H9 (cell line): ENCODE results near the gene SPIN1. TPM values are rescaled to one million over a fixed set of nuclear protein-coding genes. Genes with fewer than 3 reads are reported as not detected.

Experiments used
- DNase-seq: peaks from one replicate; pipeline ENCODE4 v3.0.0-alpha.2; 2017
- H2AFZ ChIP-seq: one replicate; pipeline ENCODE4 v1.6.1; 2013; ENCODE audit warnings: mild to moderate bottlenecking, low read length, control low read depth, moderate library complexity
- H2AK5ac ChIP-seq: 2 replicates; pipeline ENCODE4 v1.6.1; 2013; ENCODE audit warnings: low read length, control low read depth, mixed read lengths; ENCODE audit not compliant: insufficient read length
- H2BK120ac ChIP-seq: one replicate; pipeline ENCODE4 v1.6.1; 2013; ENCODE audit warnings: low read depth, mild to moderate bottlenecking, low read length, control low read depth, inconsistent platforms; ENCODE audit not compliant: poor library complexity, severe bottlenecking
- H2BK12ac ChIP-seq: 2 replicates; pipeline ENCODE4 v1.6.1; 2013; ENCODE audit warnings: low read length, control low read depth, mixed read lengths, low read depth; ENCODE audit not compliant: insufficient read length
- H2BK15ac ChIP-seq: 2 replicates; pipeline ENCODE4 v1.6.1; 2013; ENCODE audit warnings: low read depth, low read length, control low read depth
- H2BK20ac ChIP-seq: one replicate; pipeline ENCODE4 v1.6.1; 2013; ENCODE audit warnings: low read depth, mild to moderate bottlenecking, low read length, control low read depth, inconsistent platforms; ENCODE audit not compliant: poor library complexity, severe bottlenecking
- H2BK5ac ChIP-seq: 2 replicates; pipeline ENCODE4 v1.6.1; 2013; ENCODE audit warnings: low read length, control low read depth, mixed read lengths; ENCODE audit not compliant: insufficient read length
- H3K14ac ChIP-seq: 2 replicates; pipeline ENCODE4 v1.6.1; 2013; ENCODE audit warnings: low read length, control low read depth; ENCODE audit not compliant: insufficient read depth
- H3K18ac ChIP-seq: 2 replicates; pipeline ENCODE4 v1.6.1; 2013; ENCODE audit warnings: low read depth, mild to moderate bottlenecking, mixed read lengths, low read length, control low read depth; ENCODE audit not compliant: insufficient read length
- H3K23ac ChIP-seq: 2 replicates; pipeline ENCODE4 v1.6.1; 2013; ENCODE audit warnings: low read length, control low read depth, mixed read lengths, low read depth; ENCODE audit not compliant: insufficient read length
- H3K23me2 ChIP-seq: 2 replicates; pipeline ENCODE4 v1.6.1; 2013; ENCODE audit warnings: low read depth, mild to moderate bottlenecking, mixed read lengths, low read length, control low read depth; ENCODE audit not compliant: insufficient read length, poor library complexity, severe bottlenecking
- H3K27ac ChIP-seq: 2 replicates; pipeline ENCODE4 v1.5.1; 2013; ENCODE audit warnings: low read length, control low read depth, mixed read lengths, low read depth; ENCODE audit not compliant: insufficient read length
- H3K27me3 ChIP-seq: 2 replicates; pipeline ENCODE4 v1.6.1; 2013; ENCODE audit warnings: low read length, control low read depth, inconsistent platforms; ENCODE audit not compliant: insufficient read depth
- H3K4ac ChIP-seq: 2 replicates; pipeline ENCODE4 v1.6.1; 2013; ENCODE audit warnings: low read depth, mild to moderate bottlenecking, control low read depth, inconsistent platforms, low read length, moderate library complexity
- H3K4me1 ChIP-seq: 2 replicates; pipeline ENCODE4 v1.6.1; 2013; ENCODE audit warnings: low read length, control low read depth, inconsistent platforms; ENCODE audit not compliant: insufficient read depth
- H3K4me2 ChIP-seq: 2 replicates; pipeline ENCODE4 v1.6.1; 2013; ENCODE audit warnings: low read length, control low read depth, mixed read lengths; ENCODE audit not compliant: insufficient read length, insufficient read depth
- H3K56ac ChIP-seq: 2 replicates; pipeline ENCODE4 v1.6.1; 2013; ENCODE audit warnings: low read depth, mild to moderate bottlenecking, mixed read lengths, low read length, control low read depth; ENCODE audit not compliant: insufficient read length
- H3K79me1 ChIP-seq: 2 replicates; pipeline ENCODE4 v1.6.1; 2013; ENCODE audit warnings: low read depth, mild to moderate bottlenecking, moderate library complexity, low read length, control low read depth, inconsistent platforms; ENCODE audit not compliant: insufficient read depth, poor library complexity, severe bottlenecking
- H3K79me2 ChIP-seq: 2 replicates; pipeline ENCODE4 v1.6.1; 2013; ENCODE audit warnings: low read length, control low read depth, inconsistent platforms; ENCODE audit not compliant: insufficient read depth
- H3K9ac ChIP-seq: 2 replicates; pipeline ENCODE4 v1.6.1; 2013; ENCODE audit warnings: low read length, control low read depth, mixed read lengths; ENCODE audit not compliant: insufficient read length; ENCODE audit errors: extremely low read depth
- H3K9me3 ChIP-seq: one replicate; pipeline ENCODE4 v1.6.1; 2013; ENCODE audit warnings: low read depth, low read length, inconsistent platforms; ENCODE audit not compliant: control insufficient read depth
- H3T11ph ChIP-seq: one replicate; pipeline ENCODE4 v1.6.1; 2013; ENCODE audit warnings: mild to moderate bottlenecking, low read length, control low read depth, inconsistent platforms
- H4K20me1 ChIP-seq: one replicate; pipeline ENCODE4 v1.6.1; 2013; ENCODE audit not compliant: control insufficient read depth, insufficient read length, insufficient read depth
- H4K5ac ChIP-seq: 2 replicates; pipeline ENCODE4 v1.6.1; 2013; ENCODE audit warnings: low read depth, mild to moderate bottlenecking, mixed read lengths, low read length, control low read depth; ENCODE audit not compliant: insufficient read length
- H4K8ac ChIP-seq: replicated peaks from 2 replicates; pipeline ENCODE4 v1.6.1; 2013; ENCODE audit warnings: low read length, control low read depth, mixed read lengths, low read depth; ENCODE audit not compliant: insufficient read length
- H4K91ac ChIP-seq: 2 replicates; pipeline ENCODE4 v1.6.1; 2013; ENCODE audit warnings: low read depth, mild to moderate bottlenecking, moderate library complexity, mixed read lengths, low read length, control low read depth; ENCODE audit not compliant: insufficient read length
- H3K27ac Mint-ChIP-seq, 3 experiments: 2 replicates in 2 of 3; 3 replicates in 1 of 3; pipeline ENCODE4 v1.8.0; 2020 to 2021; ENCODE audit warnings: mixed read lengths in 3 of 3, mild to moderate bottlenecking in 1 of 3, moderate library complexity in 1 of 3
- H3K27me3 Mint-ChIP-seq: 2 replicates; pipeline ENCODE4 v1.8.0; 2021; ENCODE audit warnings: low read depth, mild to moderate bottlenecking, moderate library complexity, mixed read lengths
- H3K36me3 Mint-ChIP-seq, 3 experiments: 2 replicates in 2 of 3; 3 replicates in 1 of 3; pipeline ENCODE4 v1.8.0; 2020 to 2021; ENCODE audit warnings: low read depth in 3 of 3, mixed read lengths in 3 of 3; ENCODE audit not compliant: insufficient read depth in 1 of 3
- H3K4me1 Mint-ChIP-seq, 2 experiments: 2 replicates each; pipeline ENCODE4 v1.8.0; 2020; ENCODE audit warnings: mixed read lengths in 2 of 2
- H3K4me3 Mint-ChIP-seq, 2 experiments: 2 replicates in 1 of 2; 3 replicates in 1 of 2; pipeline ENCODE4 v1.8.0; 2020 to 2021; ENCODE audit warnings: mild to moderate bottlenecking in 2 of 2, mixed read lengths in 2 of 2, moderate library complexity in 1 of 2
- H3K9me3 Mint-ChIP-seq, 2 experiments: 2 replicates in 1 of 2; 3 replicates in 1 of 2; pipeline ENCODE4 v1.8.0; 2020; ENCODE audit warnings: mild to moderate bottlenecking in 2 of 2, mixed read lengths in 2 of 2, moderate library complexity in 1 of 2
- WGBS: extraction: QIAGEN DNeasy Blood & Tissue Kit; methylation state at CpG from one replicate; pipeline ENCODE4 v1.1.7; 2013; ENCODE audit warnings: missing lambda C conversion rate, low lambda C conversion rate, mixed read lengths; ENCODE audit not compliant: insufficient read length; ENCODE audit errors: extremely low coverage; 5-methylcytosine and 5-hydroxymethylcytosine counted together
- total RNA-seq: library from RNA; stranded (reverse); gene quantifications from 2 replicates; pipeline ENCODE4 v1.2.1, GENCODE V29; 2021
- TF ChIP-seq, protein P1 (sequence below): fragments of 200-600 bp; sonication (generic); conservative IDR thresholded peaks from 3 replicates; pipeline ENCODE4 v1.8.0; 2021; ENCODE audit warnings: antibody characterized with exemption, mild to moderate bottlenecking

SPIN1 gene
- total RNA-seq, 1 experiment from 2014 or later, result 136 TPM

DNA sequence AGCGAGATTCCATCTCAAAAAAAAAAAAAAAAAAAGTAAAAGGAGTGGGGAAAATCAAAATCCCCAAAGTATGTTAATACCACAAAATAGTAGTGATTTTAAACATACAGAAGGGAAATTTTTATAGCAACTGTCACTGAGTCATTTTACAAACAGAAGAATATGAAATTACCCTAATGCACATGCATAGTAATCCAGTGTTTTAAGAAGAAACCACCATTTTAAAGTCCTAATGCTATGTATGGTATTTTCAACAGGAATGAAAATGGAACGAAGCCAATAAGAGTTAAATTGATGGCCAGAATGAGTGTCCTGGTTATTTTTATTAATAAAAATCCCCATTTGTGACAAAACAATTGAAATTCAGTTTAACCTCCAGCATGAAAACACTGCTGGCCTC lies 120.1 kb downstream of the SPIN1 start:
- no peaks in the 10 kb centered on the region for H3K4me1 ChIP-seq
- H3K4me2 ChIP-seq, result no peak overlapping the region
- no peak overlapping the region for H2BK5ac ChIP-seq
- no peak overlapping the region for H2BK12ac ChIP-seq
- H3K9me3 ChIP-seq, result no peaks in the 10 kb centered on the region
- H3K56ac ChIP-seq, result no peak overlapping the region
- H3K27me3 Mint-ChIP-seq, result no peaks in the 10 kb centered on the region
- H2BK15ac ChIP-seq, result no peak overlapping the region
- no peak overlapping the region for H3K23ac ChIP-seq
- no peaks in the 10 kb centered on the region for H3K79me2 ChIP-seq
- no peak overlapping the region for H3K14ac ChIP-seq
- H3K4me1 Mint-ChIP-seq, result peaks cover 12 to 13% of the 10 kb centered on the region in 2 experiments
- H3K9me3 Mint-ChIP-seq, result peaks cover 8 to 22% of the 10 kb centered on the region in 2 experiments
- H2AFZ ChIP-seq, result no peak overlapping the region
- WGBS, result no CpG with 5 or more reads among the region's 2 CpGs
- no peak overlapping the region for H2BK120ac ChIP-seq
- H4K91ac ChIP-seq, result no peak overlapping the region
- H2BK20ac ChIP-seq, result no peak overlapping the region
- H3K36me3 Mint-ChIP-seq, result peaks cover 4 to 11% (median 6%) of the 10 kb centered on the region in 3 experiments; a peak in 6 of 7 replicates
- no peak overlapping the region for H3K27ac ChIP-seq
- no peak overlapping the region for H3K27ac Mint-ChIP-seq
- H3K18ac ChIP-seq, result no peak overlapping the region
- no peaks in the 10 kb centered on the region for H3K27me3 ChIP-seq
- no peak overlapping the region for H3T11ph ChIP-seq
- H3K4me3 Mint-ChIP-seq, result no peak overlapping the region
- DNase-seq, result no peak
- no peak overlapping the region for H2AK5ac ChIP-seq
- H3K79me1 ChIP-seq, result no peaks in the 10 kb centered on the region
- H3K23me2 ChIP-seq, result no peaks in the 10 kb centered on the region
- no peak overlapping the region for H4K5ac ChIP-seq
- no peak overlapping the region for H3K9ac ChIP-seq
- no peaks in the 10 kb centered on the region for H4K20me1 ChIP-seq
- no peak overlapping the region for H4K8ac ChIP-seq
- TF ChIP-seq, protein P1, sequence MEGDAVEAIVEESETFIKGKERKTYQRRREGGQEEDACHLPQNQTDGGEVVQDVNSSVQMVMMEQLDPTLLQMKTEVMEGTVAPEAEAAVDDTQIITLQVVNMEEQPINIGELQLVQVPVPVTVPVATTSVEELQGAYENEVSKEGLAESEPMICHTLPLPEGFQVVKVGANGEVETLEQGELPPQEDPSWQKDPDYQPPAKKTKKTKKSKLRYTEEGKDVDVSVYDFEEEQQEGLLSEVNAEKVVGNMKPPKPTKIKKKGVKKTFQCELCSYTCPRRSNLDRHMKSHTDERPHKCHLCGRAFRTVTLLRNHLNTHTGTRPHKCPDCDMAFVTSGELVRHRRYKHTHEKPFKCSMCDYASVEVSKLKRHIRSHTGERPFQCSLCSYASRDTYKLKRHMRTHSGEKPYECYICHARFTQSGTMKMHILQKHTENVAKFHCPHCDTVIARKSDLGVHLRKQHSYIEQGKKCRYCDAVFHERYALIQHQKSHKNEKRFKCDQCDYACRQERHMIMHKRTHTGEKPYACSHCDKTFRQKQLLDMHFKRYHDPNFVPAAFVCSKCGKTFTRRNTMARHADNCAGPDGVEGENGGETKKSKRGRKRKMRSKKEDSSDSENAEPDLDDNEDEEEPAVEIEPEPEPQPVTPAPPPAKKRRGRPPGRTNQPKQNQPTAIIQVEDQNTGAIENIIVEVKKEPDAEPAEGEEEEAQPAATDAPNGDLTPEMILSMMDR, result no peak
- H3K4ac ChIP-seq, result no peak overlapping the region
